HFFc6 (cell line): ENCODE results near the gene HIP1. TPM values are rescaled to one million over a fixed set of nuclear protein-coding genes. Genes with fewer than 3 reads are reported as not detected.
A peak's percentile ranks its signal among the peaks of the same experiment; 100 is the strongest.
"Not testable (repeated sequence)": the region's sequence is repeated elsewhere in the genome, so short reads cannot be mapped to it uniquely, and the experiment has no call there.

Experiments
- DNase-seq: peaks from one replicate; pipeline ENCODE4 v3.0.0-alpha.2; 2018
- H3K27ac Mint-ChIP-seq: 2 replicates; pipeline ENCODE4 v1.8.0; 2020; ENCODE audit warnings: mild to moderate bottlenecking, mixed read lengths
- H3K27me3 Mint-ChIP-seq: 2 replicates; pipeline ENCODE4 v1.8.0; 2021; ENCODE audit warnings: mild to moderate bottlenecking, moderate library complexity, mixed read lengths; ENCODE audit not compliant: insufficient read depth
- H3K36me3 Mint-ChIP-seq: 2 replicates; pipeline ENCODE4 v1.8.0; 2021; ENCODE audit warnings: low read depth, mixed read lengths
- H3K4me1 Mint-ChIP-seq: 2 replicates; pipeline ENCODE4 v1.8.0; 2020; ENCODE audit warnings: low read depth, mixed read lengths
- H3K4me3 Mint-ChIP-seq: 2 replicates; pipeline ENCODE4 v1.8.0; 2020; ENCODE audit warnings: mild to moderate bottlenecking, moderate library complexity, mixed read lengths
- H3K9me3 Mint-ChIP-seq: 2 replicates; pipeline ENCODE4 v1.8.0; 2020; ENCODE audit warnings: mild to moderate bottlenecking, mixed read lengths
- total RNA-seq, 6 experiments: library from RNA; stranded (reverse); fragmentation: NEBNext Ultra II Directional; extraction: Animal tissue kit (Norgen Biotek cat#: 25700); gene quantifications; 2 replicates in 1 of 6; 3 replicates in 5 of 6; pipeline ENCODE4 v1.2.3, GENCODE V29; 2021
- TF ChIP-seq, protein P1 (sequence below): fragments of 200-600 bp; sonication (generic); IDR thresholded peaks from 2 replicates; pipeline ENCODE4 v1.5.0; 2021; ENCODE audit warnings: antibody characterized with exemption, mild to moderate bottlenecking

HIP1 gene
- total RNA-seq, 6 experiments from 2014 or later = 15.1 to 32.2 (median 28.7) TPM

DNA sequence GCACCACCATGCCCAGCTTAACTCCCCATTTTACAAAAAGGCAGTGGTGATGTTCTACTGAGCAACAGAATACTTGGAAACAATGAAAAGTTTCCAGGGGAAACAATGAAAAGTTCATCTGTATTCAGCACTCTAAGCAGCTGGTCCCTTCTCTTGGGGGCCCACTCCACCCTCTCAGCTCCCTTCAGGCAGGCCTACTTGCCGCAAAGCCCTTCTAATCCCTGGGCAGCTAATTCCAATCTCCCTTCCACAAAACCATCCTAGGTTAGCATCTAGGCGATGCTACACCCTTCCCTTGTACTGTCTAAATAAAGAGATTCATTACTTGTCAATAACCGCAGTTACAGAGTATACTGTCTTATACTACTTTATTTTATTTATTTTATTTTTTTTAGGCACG lies 167.5 kb downstream of the HIP1 start:
- TF ChIP-seq, protein P1, sequence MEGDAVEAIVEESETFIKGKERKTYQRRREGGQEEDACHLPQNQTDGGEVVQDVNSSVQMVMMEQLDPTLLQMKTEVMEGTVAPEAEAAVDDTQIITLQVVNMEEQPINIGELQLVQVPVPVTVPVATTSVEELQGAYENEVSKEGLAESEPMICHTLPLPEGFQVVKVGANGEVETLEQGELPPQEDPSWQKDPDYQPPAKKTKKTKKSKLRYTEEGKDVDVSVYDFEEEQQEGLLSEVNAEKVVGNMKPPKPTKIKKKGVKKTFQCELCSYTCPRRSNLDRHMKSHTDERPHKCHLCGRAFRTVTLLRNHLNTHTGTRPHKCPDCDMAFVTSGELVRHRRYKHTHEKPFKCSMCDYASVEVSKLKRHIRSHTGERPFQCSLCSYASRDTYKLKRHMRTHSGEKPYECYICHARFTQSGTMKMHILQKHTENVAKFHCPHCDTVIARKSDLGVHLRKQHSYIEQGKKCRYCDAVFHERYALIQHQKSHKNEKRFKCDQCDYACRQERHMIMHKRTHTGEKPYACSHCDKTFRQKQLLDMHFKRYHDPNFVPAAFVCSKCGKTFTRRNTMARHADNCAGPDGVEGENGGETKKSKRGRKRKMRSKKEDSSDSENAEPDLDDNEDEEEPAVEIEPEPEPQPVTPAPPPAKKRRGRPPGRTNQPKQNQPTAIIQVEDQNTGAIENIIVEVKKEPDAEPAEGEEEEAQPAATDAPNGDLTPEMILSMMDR = no peak
- Mint-ChIP-seq H3K9me3 (no peaks in the 10 kb centered on the region), H3K27ac (no peak overlapping the region), H3K4me1 (no peaks in the 10 kb centered on the region; the same call in 1 of the 2 replicates), H3K27me3 (peaks cover 9% of the 10 kb centered on the region), H3K36me3 (peaks cover 26% of the 10 kb centered on the region), H3K4me3 (no peak overlapping the region)
- no peak for DNase-seq

DNA sequence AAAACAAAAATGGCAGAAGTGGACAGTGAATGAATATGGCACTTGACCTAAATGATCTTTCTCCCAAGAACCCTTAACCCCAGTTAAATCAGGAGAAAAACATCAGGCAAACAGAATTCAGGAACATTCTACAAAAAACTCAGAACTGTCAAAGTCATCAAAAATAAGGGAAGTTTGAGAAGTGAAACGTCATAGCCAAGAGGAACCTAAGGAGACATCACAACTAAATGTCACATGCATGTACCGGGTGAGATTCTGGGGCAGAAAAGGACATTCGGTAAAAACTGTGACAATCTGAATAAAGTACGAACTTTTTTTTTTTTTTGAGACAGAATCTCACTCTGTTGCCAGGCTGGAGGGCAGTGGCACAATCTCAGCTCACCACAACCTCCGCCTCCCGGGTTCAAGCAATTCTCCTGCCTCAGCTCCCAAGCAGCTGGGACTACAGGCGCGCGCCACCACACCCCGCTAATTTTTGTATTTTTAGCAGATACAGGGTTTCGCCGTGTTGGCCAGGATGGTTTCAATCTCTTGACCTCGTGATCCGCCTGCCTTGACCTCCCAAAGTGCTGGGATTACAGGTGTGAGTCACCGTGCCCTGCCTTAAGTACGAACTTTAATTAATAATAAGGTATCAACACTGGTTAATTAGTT lies 169.0 kb downstream of the HIP1 start:
- DNase-seq, H3K27ac Mint-ChIP-seq, H3K27me3 Mint-ChIP-seq, H3K9me3 Mint-ChIP-seq, H3K4me3 Mint-ChIP-seq: not testable (repeated sequence)
- Mint-ChIP-seq H3K4me1 (peaks cover 13% of the 10 kb centered on the region), H3K36me3 (peaks cover 26% of the 10 kb centered on the region)

DNA sequence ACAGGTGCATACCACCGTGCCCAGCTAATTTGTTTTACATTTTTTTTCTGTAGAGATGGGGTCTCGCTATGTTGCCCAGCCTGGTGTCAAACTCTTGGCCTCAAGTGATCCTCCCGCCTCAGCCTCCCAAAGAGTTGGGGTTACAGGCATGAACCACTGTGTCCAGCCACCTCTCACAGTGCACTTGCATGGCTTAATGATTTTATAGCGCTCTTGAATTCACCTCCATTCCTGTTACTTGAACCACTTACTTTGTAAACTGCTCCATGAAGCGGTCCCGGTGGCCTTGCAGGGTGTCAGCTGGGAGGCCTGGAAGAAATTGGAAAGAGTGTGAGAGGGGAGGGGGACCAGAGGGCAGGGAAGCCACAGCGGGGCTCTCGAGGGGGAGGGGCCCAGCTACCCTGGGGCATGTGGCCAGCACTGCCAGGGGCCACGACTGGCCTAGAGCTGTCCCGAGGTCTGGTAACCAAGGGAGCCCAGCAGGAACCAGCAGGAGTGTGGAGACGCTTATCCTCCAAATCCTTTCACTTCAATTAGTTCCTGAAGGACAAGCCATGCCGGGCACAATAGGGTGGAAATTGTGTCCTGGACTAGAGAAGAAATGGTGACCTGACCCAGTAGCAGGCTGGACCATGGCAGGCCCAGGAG lies 170.7 kb downstream of the HIP1 start:
- H3K27me3 Mint-ChIP-seq = peaks cover 5% of the 10 kb centered on the region; the same call in 1 of the 2 replicates
- no peak overlapping the region for H3K4me3 Mint-ChIP-seq
- H3K4me1 Mint-ChIP-seq = peaks cover 15% of the 10 kb centered on the region
- no peaks in the 10 kb centered on the region for H3K9me3 Mint-ChIP-seq
- H3K27ac Mint-ChIP-seq = no peak overlapping the region
- no peak for DNase-seq
- TF ChIP-seq, protein P1 = no peak
- H3K36me3 Mint-ChIP-seq = peaks cover 28% of the 10 kb centered on the region

DNA sequence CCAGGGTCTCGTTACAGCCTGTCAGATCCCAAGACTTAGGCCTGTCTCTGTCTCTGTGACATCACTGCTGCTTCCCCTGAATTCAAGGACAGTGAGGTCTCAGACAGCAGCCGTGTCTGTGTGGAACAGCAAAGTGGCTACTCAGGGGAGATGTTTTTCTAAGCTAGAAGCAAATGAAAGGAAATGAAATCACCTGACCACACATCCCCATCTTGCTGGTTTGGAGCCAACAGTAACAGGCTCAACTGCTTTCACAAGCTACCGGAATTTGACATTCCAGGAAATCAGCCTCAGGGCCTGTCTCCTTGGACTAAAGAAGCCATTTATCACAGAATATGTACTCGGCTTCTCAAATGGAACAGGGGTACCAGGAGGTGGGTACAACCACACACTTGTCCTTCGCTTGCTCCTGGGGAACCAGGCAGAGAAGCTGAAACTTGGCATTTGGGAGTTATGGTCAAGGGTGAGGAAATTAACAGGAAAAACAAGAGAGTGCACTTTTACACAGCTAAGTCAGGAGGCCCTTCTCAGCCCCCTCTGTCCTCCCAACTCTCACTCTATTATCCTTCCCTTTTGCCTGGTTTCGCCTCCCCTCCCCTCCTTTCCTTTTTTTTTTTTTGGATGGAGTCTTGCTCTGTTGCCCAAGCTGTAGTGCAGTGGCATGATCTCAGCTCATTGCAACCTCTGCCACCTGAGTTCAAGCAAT lies 173.5 kb downstream of the HIP1 start:
- Mint-ChIP-seq H3K9me3 (no peaks in the 10 kb centered on the region), H3K27me3 (peaks cover 5% of the 10 kb centered on the region; the same call in 1 of the 2 replicates), H3K4me1 (peaks cover 15% of the 10 kb centered on the region), H3K27ac (peak overlapping the region; percentile 69), H3K4me3 (no peak overlapping the region; the same call in 1 of the 2 replicates), H3K36me3 (peaks cover 53% of the 10 kb centered on the region)
- TF ChIP-seq, protein P1 = no peak
- peak; percentile 92 for DNase-seq

DNA sequence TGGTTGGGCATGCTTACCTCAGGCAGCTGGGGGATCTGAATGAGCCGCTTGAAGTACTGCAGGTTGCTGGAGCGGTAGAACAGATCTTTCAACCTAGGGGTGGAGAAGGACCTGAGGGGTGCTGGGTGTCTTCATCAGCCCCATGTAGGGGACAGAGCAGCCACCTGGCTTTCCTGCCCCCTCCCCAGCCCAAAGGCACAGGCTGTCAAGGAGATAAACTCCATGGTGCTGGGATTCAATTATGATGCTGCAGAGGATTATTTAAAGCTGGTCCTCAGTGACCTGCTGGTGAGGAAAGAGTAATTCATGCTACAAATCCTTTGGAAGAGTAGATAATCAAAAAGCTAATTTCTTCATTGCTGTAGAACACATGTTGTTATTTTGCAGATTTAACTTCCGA lies 175.6 kb downstream of the HIP1 start:
- DNase-seq = no peak
- Mint-ChIP-seq H3K9me3 (no peaks in the 10 kb centered on the region), H3K36me3 (peaks cover 48% of the 10 kb centered on the region), H3K27me3 (peaks cover 5% of the 10 kb centered on the region; the same call in 1 of the 2 replicates), H3K4me1 (peaks cover 15% of the 10 kb centered on the region), H3K27ac (no peak overlapping the region), H3K4me3 (no peak overlapping the region)
- TF ChIP-seq, protein P1 = no peak

DNA sequence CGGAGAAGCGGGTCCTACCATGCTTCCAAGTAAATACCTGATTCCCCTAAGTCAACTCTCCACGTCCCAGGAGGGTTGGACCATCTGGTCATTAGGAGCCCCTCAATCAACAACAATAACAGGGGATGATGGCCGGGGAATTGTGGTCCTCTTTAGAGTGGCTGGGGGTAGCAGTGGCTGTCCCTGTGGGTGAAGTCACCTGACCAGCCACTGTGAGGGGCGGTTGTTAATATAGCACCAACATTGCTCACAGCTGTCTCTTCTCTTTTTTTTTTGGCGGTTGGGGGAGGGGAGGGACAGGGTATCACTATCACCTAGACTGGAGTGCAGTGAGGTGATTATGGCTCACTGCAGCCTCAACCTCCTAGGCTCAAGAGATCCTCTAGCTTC lies 178.8 kb downstream of the HIP1 start:
- peaks cover 54% of the 10 kb centered on the region for H3K36me3 Mint-ChIP-seq
- H3K27ac Mint-ChIP-seq = no peak overlapping the region
- peaks cover 4% of the 10 kb centered on the region for H3K4me1 Mint-ChIP-seq
- no peak overlapping the region for H3K4me3 Mint-ChIP-seq
- H3K27me3 Mint-ChIP-seq = peaks cover 5% of the 10 kb centered on the region; the same call in 1 of the 2 replicates
- no peaks in the 10 kb centered on the region for H3K9me3 Mint-ChIP-seq
- TF ChIP-seq, protein P1 = no peak
- DNase-seq = no peak
